Neural progenitor cell (in vitro differentiated cells): ENCODE data around the gene UGT1A6. TPM values are rescaled to one million over a fixed set of nuclear protein-coding genes. Genes with fewer than 3 reads are reported as not detected.

Experiments
- DNase-seq: peaks from one replicate; pipeline ENCODE4 v3.0.0-alpha.2; 2016; ENCODE audit warnings: low spot score
- H2AFZ ChIP-seq: fragments of 200-600 bp; sonication (generic); replicated peaks from 2 replicates; pipeline ENCODE4 v1.6.1; 2016; ENCODE audit warnings: antibody characterized with exemption
- H3F3A ChIP-seq: fragments of 200-600 bp; sonication (generic); 2 replicates; pipeline ENCODE4 v1.6.1; 2016; ENCODE audit warnings: antibody characterized with exemption, low read depth
- H3K27ac ChIP-seq: fragments of 200-600 bp; sonication (generic); 2 replicates; pipeline ENCODE4 v1.5.1; 2016; ENCODE audit warnings: mild to moderate bottlenecking
- H3K27me3 ChIP-seq: fragments of 200-600 bp; sonication (generic); 2 replicates; pipeline ENCODE4 v1.6.1; 2016; ENCODE audit warnings: mild to moderate bottlenecking, moderate library complexity
- H3K36me3 ChIP-seq: fragments of 200-600 bp; sonication (generic); 2 replicates; pipeline ENCODE4 v1.5.1; 2016
- H3K4me1 ChIP-seq: fragments of 200-600 bp; sonication (generic); 2 replicates; pipeline ENCODE4 v1.6.1; 2016; ENCODE audit warnings: mixed run types
- H3K4me2 ChIP-seq: fragments of 200-600 bp; sonication (generic); 2 replicates; pipeline ENCODE4 v1.6.1; 2016
- H3K4me3 ChIP-seq: fragments of 200-600 bp; sonication (generic); 2 replicates; pipeline ENCODE4 v1.5.1; 2016
- H3K79me2 ChIP-seq: fragments of 200-600 bp; sonication (generic); 2 replicates; pipeline ENCODE4 v1.6.1; 2016; ENCODE audit warnings: low read depth
- H3K9ac ChIP-seq: fragments of 200-600 bp; sonication (generic); 2 replicates; pipeline ENCODE4 v1.6.1; 2016
- H3K9me3 ChIP-seq: fragments of 200-600 bp; sonication (generic); 2 replicates; pipeline ENCODE4 v1.5.1; 2016; ENCODE audit warnings: low read depth
- H4K20me1 ChIP-seq: fragments of 200-600 bp; sonication (generic); 2 replicates; pipeline ENCODE4 v1.6.1; 2016; ENCODE audit warnings: low read depth
- H3K27ac Mint-ChIP-seq: 3 replicates; pipeline ENCODE4 v1.8.0; 2021; ENCODE audit warnings: mixed read lengths
- H3K27me3 Mint-ChIP-seq: 2 replicates; pipeline ENCODE4 v1.8.0; 2022; ENCODE audit warnings: low read depth, mild to moderate bottlenecking, inconsistent platforms, moderate library complexity, mixed read lengths; ENCODE audit not compliant: insufficient read depth
- H3K36me3 Mint-ChIP-seq: 3 replicates; pipeline ENCODE4 v1.8.0; 2021; ENCODE audit warnings: mixed read lengths
- H3K4me1 Mint-ChIP-seq: 3 replicates; pipeline ENCODE4 v1.8.0; 2021; ENCODE audit warnings: mixed read lengths
- H3K4me3 Mint-ChIP-seq: 3 replicates; pipeline ENCODE4 v1.8.0; 2021; ENCODE audit warnings: mild to moderate bottlenecking, moderate library complexity, mixed read lengths
- H3K9me3 Mint-ChIP-seq: 3 replicates; pipeline ENCODE4 v1.8.0; 2020; ENCODE audit warnings: mixed read lengths
- CTCF ChIP-seq: fragments of 200-600 bp; sonication (generic); IDR thresholded peaks from 2 replicates; pipeline ENCODE4 v1.5.1; 2017; ENCODE audit warnings: antibody characterized with exemption, mild to moderate bottlenecking
- EZH2 ChIP-seq: fragments of 200-600 bp; sonication (generic); IDR thresholded peaks from 2 replicates; pipeline ENCODE4 v1.6.1; 2017; ENCODE audit warnings: antibody characterized with exemption, mild to moderate bottlenecking, moderate library complexity
- EZH2phosphoT487 ChIP-seq: fragments of 200-600 bp; sonication (generic); IDR thresholded peaks from 2 replicates; pipeline ENCODE4 v1.6.1; 2017; ENCODE audit warnings: antibody characterized with exemption
- total RNA-seq: library from RNA; depleted of rRNA; stranded (reverse); fragments of >200 nt; gene quantifications from 2 replicates; pipeline ENCODE4 v1.2.3, GENCODE V29; 2015; ENCODE audit warnings: low replicate concordance

UGT1A6 gene
- total RNA-seq, 1 donor from 2014 or later: not detected

GRCh38 chr2:233656443-233656842 is 36.2 kb upstream of the UGT1A6 start:
- Mint-ChIP-seq H3K4me3 (no peak overlapping the region), H3K27me3 (peaks cover 2% of the 10 kb centered on the region), H3K4me1 (no peaks in the 10 kb centered on the region), H3K36me3 (no peaks in the 10 kb centered on the region), H3K9me3 (no peaks in the 10 kb centered on the region), H3K27ac (peak overlapping the region; percentile 19)
- Histone ChIP-seq H3K9me3 (no peaks in the 10 kb centered on the region), H3K27me3 (no peaks in the 10 kb centered on the region), H4K20me1 (no peaks in the 10 kb centered on the region), H2AFZ (no peak overlapping the region), H3K36me3 (no peaks in the 10 kb centered on the region), H3K79me2 (no peaks in the 10 kb centered on the region), H3F3A (no peaks in the 10 kb centered on the region), H3K4me3 (no peak overlapping the region), H3K4me2 (no peak overlapping the region), H3K4me1 (no peaks in the 10 kb centered on the region), H3K9ac (no peak overlapping the region), H3K27ac (no peak overlapping the region)
- DNase-seq: no peak
- TF ChIP-seq EZH2phosphoT487 (no peak), CTCF (no peak), EZH2 (no peak)

- no peaks in the 10 kb centered on the region for H3K4me1 Mint-ChIP-seq
- Histone ChIP-seq H3K36me3 (no peaks in the 10 kb centered on the region), H2AFZ (no peak overlapping the region), H3K4me3 (no peak overlapping the region), H3K27ac (no peak overlapping the region), H3K4me2 (no peak overlapping the region), H3K9me3 (no peaks in the 10 kb centered on the region), H3F3A (no peaks in the 10 kb centered on the region), H3K79me2 (no peaks in the 10 kb centered on the region), H4K20me1 (no peaks in the 10 kb centered on the region), H3K4me1 (no peaks in the 10 kb centered on the region), H3K27me3 (no peaks in the 10 kb centered on the region), H3K9ac (no peak overlapping the region)
- peaks cover 2% of the 10 kb centered on the region for H3K27me3 Mint-ChIP-seq
- H3K27ac Mint-ChIP-seq: no peak overlapping the region
- no peaks in the 10 kb centered on the region for H3K36me3 Mint-ChIP-seq
- DNase-seq: no peak
- no peaks in the 10 kb centered on the region for H3K9me3 Mint-ChIP-seq
- no peak overlapping the region for H3K4me3 Mint-ChIP-seq
- no peak for TF ChIP-seq CTCF
- no peak for TF ChIP-seq EZH2phosphoT487
- no peak for TF ChIP-seq EZH2
Measured at GRCh38 chr2:233658610-233659009, 34.1 kb upstream of the UGT1A6 start.

- Mint-ChIP-seq H3K27ac (no peak overlapping the region), H3K36me3 (no peaks in the 10 kb centered on the region), H3K4me1 (no peaks in the 10 kb centered on the region), H3K27me3 (peaks cover 2% of the 10 kb centered on the region), H3K9me3 (no peaks in the 10 kb centered on the region), H3K4me3 (no peak overlapping the region)
- H3K9ac ChIP-seq: no peak overlapping the region
- H3K27ac ChIP-seq: no peak overlapping the region
- H4K20me1 ChIP-seq: no peaks in the 10 kb centered on the region
- H3F3A ChIP-seq: no peaks in the 10 kb centered on the region
- TF ChIP-seq EZH2phosphoT487 (no peak), CTCF (no peak), EZH2 (no peak)
- no peak for DNase-seq
- H3K79me2 ChIP-seq: no peaks in the 10 kb centered on the region
- no peaks in the 10 kb centered on the region for H3K27me3 ChIP-seq
- no peaks in the 10 kb centered on the region for H3K36me3 ChIP-seq
- H3K9me3 ChIP-seq: no peaks in the 10 kb centered on the region
- no peak overlapping the region for H3K4me2 ChIP-seq
- H3K4me1 ChIP-seq: no peaks in the 10 kb centered on the region
- no peak overlapping the region for H3K4me3 ChIP-seq
- no peak overlapping the region for H2AFZ ChIP-seq
Measured at GRCh38 chr2:233663911-233664310, 28.8 kb upstream of the UGT1A6 start.
